SHP77 treated with DMSO at 0.1 percent for 48 hours (cell line): ENCODE data around the gene TBC1D9.
"Not testable (repeated sequence)": the region's sequence is repeated elsewhere in the genome, so short reads cannot be mapped to it uniquely, and the experiment has no call there.

Experiments used
- DNase-seq: peaks from one replicate; lab custom pipeline; 2025; lab: John Stamatoyannopoulos, UW

Gene TBC1D9

GRCh38 chr4:140756319-140757231 lies at the start of gene TBC1D9:
TSS of gene TBC1D9 (minus strand) at chr4:140756385. CDS start at chr4:140756045, 340 bp downstream.
- DNase-seq = peak; percentile 30

GRCh38 chr4:140805293-140805692 lies 49.1 kb upstream of the TBC1D9 start:
- DNase-seq = no peak

- DNase-seq = no peak
Observed at GRCh38 chr4:140802591-140802990, 46.4 kb upstream of the TBC1D9 start.

GRCh38 chr4:140800666-140801065 lies 44.5 kb upstream of the TBC1D9 start:
- DNase-seq = no peak

DNA sequence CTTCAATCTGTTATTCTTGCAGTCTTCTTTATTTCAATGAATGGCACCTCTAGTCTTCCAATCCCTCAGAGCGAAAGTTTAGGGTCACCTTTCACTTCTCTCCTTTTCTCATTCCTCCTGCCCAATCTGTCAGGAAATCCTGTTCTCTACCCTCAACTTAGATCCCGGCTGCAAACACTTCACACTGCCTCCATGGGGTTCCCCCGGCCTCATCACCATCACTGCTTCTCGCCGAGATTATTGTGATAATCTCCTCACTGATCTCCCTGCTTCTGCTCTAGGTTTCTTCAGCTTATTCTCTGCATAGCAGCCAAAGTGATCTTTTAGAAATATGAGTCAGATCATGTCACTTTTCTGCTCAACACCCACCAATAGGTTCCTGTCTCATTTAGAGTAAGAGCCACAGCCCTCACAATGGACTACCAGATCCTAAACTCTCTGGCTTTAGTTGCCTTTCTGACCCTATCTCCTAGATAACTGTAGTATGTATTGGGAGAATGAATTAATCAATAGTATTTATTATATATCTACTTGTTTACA lies 43.6 kb upstream of the TBC1D9 start:
- no peak for DNase-seq

DNA sequence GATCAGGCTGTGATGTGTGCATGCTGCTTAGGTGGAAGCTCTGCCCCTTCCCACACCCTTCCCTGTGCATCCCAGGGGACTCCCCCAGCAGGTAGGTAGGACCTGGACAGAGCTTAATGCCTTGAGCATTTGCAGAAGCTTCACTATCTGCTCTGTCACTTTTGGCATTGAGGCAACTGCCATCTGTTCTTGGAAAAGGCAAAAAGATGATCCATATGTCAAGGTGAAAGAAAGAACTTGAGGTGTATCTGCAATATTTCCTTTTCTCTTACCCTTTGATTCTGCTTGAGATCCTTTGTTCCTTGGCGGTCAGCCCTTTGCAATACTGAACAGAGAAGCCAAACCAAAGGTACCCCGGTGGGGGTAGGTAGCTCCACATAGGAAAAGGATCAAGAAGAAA lies 37.1 kb upstream of the TBC1D9 start:
- no peak for DNase-seq

- DNase-seq = no peak
Observed at GRCh38 chr4:140790765-140791164, 34.6 kb upstream of the TBC1D9 start.

DNA sequence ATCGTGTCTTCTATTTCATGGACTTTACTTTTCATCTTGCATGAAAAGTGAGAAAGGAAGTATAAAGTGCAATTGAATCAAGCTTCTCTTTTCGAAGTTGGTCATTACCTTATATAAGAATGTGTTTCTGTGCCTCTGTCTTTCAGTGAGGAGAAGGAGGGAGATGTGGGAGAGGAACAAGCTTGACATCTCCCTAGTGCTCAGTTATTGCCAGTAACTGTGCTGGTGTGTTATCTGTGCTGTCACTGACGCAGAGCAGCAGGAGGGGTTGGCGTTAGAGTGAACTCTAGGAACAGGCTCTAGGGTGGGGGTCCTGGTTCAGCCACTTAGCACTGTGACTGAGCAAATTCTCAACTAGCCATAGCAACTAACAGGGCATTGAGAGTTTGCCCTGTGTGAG lies 34.0 kb upstream of the TBC1D9 start:
- DNase-seq = no peak

DNA sequence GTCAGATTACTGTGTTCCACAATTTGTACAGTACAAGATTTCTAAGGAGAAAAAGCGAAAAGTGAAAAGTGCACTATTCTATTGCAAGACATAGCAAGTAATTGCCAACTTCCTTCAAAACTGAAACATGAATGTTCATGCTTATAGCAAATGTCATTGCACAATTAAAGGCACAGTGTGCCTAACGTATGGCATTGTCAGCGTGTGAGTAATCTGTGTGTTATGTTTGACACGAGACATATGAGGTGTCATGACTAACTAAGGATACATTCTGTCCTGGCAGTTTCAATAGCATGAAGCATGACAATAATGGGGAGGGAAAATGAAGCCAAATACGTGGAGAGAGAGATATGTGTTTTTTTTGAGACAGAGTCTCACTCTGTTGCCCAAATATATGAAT lies 33.6 kb upstream of the TBC1D9 start:
- no peak for DNase-seq

GRCh38 chr4:140782787-140783186 lies 26.6 kb upstream of the TBC1D9 start:
- DNase-seq = not testable (repeated sequence)

- no peak for DNase-seq
Observed at GRCh38 chr4:140781596-140781995, 25.4 kb upstream of the TBC1D9 start.

DNA sequence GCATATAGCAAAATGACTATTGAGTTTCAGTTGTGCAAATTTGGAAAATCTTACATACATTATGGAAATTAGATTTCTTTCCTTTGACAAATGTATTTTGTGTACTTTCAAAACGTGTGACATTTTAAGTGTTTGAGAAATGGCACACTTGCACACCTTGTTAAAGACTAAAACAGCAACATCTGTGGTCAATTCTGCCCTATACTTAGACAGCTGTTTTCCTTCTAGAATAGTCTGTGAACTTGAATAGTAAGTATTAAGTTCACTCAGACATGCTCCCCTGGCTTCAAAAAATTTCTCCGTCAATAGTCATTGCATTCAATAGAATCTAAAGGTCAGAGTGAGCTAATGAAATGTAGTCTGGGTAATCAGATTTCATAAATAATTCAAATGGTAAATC lies 21.7 kb upstream of the TBC1D9 start:
- DNase-seq = no peak

DNA sequence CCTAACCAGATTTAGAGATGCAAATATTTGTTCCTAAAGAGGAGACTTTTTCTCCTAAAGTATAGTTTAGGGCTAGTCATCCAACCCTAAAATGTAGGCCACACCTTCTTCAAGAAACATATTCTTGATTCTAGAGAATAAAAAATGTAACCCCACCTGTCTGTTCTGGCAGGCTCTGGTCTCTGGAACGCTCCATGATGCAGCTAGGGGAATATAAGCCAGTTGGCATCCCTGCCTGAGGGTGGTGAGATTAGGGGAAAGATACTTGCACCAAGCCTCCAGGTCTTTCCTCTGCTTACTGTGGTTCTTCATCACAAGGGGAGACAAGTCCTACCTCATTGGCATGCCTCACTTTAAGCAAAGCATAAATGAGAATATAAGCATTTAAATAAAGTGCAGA lies 21.2 kb upstream of the TBC1D9 start:
- DNase-seq = no peak

DNA sequence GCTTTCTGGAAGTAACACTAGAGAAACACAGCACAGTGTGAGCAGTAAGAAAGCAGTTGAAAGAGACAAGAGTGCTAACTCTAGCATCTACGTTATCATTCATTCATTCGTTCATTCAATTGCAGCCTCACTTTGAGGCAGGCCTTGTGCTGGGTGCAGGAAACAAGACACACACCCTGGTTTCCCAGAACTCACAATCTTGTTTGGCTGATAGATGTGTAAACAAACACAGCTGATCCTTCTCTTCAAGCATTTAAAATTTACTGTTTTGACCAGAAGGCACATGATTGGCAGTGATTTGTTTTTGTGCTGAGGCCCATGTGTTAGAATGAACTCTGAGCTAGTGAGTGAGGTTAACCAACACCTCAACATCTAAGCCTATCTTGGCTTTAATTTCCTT lies 20.4 kb upstream of the TBC1D9 start:
- no peak for DNase-seq

- DNase-seq = no peak
Observed at GRCh38 chr4:140774956-140775355, 18.8 kb upstream of the TBC1D9 start.

GRCh38 chr4:140774510-140774909 lies 18.3 kb upstream of the TBC1D9 start:
- DNase-seq = no peak

GRCh38 chr4:140769209-140769608 lies 13.0 kb upstream of the TBC1D9 start:
- DNase-seq = no peak

DNA sequence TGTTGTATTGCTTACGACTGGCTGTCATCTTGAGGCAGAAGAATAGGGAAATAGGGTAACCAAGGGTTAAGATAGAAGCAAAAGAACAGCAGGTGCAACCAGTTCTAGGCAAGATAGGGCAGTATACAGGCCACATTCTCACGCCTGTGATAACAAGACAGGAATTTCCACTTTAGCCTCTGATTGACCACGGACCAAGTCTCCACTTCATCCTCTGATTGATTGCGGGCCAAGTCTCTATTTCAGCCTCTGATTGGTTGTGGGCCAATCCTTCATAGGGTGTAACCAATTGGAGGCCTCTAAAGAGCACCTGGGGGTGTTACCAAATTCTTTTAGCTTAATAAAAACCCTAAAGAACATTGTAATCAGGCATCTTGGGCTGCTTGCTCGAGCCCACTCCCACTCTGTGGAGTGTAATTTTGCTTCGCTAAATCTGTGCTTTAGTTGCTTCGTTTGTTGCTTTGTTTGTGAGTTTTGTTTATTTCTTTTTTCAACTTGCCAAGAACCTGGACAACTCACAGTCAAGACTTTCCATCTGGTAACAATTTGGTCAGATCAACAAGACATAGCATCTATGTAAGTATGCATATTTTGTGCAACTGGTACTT lies 8.7 kb upstream of the TBC1D9 start:
- no peak for DNase-seq

DNA sequence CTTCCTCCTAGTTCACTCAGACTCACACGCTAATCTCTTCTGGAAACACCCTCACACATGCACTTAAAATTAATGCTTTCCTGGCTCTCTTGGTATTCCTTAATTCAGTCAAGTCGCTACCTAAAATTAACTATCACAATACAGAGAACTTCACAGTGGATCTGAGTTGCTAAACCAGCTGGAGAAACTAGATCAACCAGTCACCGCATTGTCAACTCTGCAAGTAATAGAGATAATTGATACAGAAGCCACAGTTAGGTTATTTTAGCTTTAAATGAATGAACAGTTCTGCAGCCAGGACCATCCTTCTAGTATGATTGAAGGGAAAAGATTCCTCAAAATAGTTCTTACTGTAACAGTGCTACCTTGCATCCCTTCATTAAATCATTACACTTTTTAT lies 6.0 kb upstream of the TBC1D9 start:
- no peak for DNase-seq

DNA sequence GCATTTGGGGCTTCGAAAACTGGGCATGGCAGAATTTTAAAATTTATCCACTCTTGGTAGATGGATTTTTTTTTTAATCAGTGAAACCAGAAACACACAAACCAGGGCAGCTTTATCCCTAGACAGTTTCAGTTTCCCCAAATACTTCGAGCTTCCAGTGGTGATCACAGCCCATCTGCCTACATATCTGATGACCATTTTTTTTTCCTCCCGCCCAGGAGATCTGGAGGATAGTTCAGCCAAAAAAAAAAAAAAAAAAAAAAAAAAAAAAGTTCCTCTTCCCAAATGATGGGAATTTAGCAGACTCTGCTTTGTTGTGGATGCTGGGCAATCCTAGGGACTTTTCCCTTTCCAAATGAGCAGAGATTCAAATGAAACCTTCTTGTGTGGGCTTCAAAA lies 1.0 kb upstream of the TBC1D9 start:
- DNase-seq = no peak

- no peak for DNase-seq
Observed at GRCh38 chr4:140755774-140756318, 339 bp downstream of the TBC1D9 start.

DNA sequence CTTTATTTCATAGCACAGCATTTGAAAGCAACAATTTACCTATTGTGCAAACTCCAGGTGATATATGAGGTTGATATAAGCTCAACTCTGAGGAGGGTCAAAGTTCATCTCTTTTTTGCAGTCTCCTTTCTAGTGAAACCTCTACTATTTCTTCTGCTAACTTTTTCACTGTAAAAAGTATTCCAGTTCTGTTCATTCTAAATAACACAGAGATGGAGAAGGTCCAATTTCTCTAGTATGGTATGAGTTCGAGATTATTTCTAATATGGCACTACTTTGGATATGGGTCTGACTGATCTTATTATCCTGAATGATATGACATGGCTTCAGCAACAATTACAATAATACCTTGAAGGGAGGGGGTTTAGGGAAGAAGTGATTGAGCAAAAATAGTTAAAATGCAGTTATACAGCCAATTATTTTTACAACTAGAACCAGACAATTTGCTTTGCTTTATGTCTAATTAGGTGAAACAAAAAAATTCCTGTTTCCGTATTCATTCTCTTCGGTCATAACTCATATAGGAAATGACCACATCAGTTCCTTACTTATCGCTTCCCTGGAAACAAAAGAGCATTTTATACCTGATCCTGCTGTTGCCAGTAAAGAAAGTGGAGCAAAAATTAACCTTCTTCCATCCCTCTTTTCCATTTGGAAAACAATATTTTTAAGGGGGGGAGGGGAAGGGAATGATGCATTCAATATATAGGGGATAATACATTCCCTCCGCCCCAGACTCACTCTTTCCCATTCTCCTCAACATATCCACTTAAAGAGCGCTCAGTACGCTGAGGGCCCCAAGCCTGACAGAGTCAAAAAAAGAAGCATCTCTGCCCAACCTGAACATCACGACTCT lies 1.0 kb downstream of the TBC1D9 start:
- DNase-seq = no peak
